Panc1 (cell line): ENCODE measurements around the gene TBXT.

ENCODE experiments used
- CTCF ChIP-seq: fragments of 450-650 bp; IDR thresholded peaks from 2 replicates; pipeline ENCODE4 v1.5.1; 2017; ENCODE audit warnings: mild to moderate bottlenecking
- POLR2AphosphoS5 ChIP-seq: IDR thresholded peaks from 2 replicates; pipeline ENCODE4 v1.6.1; 2012; ENCODE audit warnings: mild to moderate bottlenecking, low read depth, low read length, moderate library complexity
- SIN3A ChIP-seq: IDR thresholded peaks from 2 replicates; pipeline ENCODE4 v1.6.1; 2012; ENCODE audit warnings: low read depth, mild to moderate bottlenecking, low read length, moderate library complexity, borderline replicate concordance; ENCODE audit not compliant: insufficient read depth
- TCF7L2 ChIP-seq: IDR thresholded peaks from 2 replicates; pipeline ENCODE4 v1.6.1; 2011; ENCODE audit warnings: mild to moderate bottlenecking, low read depth, low read length, inconsistent platforms
- TF ChIP-seq, protein P1 (sequence below), 2 experiments: IDR thresholded peaks; 2 replicates each; pipeline ENCODE4 v1.6.1; 2011 to 2012; ENCODE audit warnings: low read depth in 2 of 2, control low read depth in 1 of 2, low read length in 1 of 2, mild to moderate bottlenecking in 1 of 2, moderate library complexity in 1 of 2; ENCODE audit not compliant: insufficient read depth in 1 of 2

DNA sequence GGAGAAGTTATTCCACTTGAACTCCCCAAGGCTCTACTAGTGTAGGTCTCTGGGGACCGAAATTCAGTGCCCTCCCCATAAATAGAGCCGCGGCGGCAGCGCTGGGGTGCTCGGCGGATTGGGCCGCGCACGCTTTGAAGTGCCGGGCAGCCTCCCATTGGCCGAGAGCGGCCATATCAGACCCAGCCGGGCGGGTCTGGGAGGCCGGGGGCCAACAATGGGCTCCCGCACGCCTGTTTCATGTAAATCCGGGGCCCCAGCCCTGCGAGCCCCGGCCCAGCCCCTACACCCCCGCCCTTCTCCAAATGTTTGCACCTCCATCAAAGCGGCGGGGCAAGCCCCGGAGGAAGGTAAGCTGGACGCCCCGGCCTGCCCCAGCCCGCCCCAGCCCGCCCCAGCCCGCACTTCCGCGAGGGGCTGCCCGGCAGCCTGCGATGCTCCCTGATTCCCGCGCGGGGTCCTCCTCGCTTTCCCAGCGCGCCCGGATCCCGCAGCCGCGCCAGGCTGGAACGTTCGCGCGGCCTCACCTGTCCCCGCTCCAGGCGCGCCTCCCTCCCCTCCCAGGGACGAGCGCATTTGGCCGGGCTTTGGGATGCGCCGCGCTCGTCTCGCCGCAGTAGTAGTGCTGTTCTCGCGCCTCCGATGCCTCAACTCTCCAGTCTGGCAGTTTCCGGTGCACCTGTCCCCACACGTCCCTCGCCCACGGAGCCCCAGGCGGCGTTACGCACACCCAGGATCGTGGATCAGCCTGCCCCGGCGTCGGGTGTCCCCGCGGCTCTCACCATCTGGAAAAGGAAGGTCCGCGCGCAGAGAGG is at the start of gene TBXT:
- no peak for TF ChIP-seq CTCF
- TF ChIP-seq, protein P1, sequence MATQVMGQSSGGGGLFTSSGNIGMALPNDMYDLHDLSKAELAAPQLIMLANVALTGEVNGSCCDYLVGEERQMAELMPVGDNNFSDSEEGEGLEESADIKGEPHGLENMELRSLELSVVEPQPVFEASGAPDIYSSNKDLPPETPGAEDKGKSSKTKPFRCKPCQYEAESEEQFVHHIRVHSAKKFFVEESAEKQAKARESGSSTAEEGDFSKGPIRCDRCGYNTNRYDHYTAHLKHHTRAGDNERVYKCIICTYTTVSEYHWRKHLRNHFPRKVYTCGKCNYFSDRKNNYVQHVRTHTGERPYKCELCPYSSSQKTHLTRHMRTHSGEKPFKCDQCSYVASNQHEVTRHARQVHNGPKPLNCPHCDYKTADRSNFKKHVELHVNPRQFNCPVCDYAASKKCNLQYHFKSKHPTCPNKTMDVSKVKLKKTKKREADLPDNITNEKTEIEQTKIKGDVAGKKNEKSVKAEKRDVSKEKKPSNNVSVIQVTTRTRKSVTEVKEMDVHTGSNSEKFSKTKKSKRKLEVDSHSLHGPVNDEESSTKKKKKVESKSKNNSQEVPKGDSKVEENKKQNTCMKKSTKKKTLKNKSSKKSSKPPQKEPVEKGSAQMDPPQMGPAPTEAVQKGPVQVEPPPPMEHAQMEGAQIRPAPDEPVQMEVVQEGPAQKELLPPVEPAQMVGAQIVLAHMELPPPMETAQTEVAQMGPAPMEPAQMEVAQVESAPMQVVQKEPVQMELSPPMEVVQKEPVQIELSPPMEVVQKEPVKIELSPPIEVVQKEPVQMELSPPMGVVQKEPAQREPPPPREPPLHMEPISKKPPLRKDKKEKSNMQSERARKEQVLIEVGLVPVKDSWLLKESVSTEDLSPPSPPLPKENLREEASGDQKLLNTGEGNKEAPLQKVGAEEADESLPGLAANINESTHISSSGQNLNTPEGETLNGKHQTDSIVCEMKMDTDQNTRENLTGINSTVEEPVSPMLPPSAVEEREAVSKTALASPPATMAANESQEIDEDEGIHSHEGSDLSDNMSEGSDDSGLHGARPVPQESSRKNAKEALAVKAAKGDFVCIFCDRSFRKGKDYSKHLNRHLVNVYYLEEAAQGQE (IDR thresholded peaks at IDR 0.05; ENCODE audit: insufficient read depth in 1 of 2, low read depth in 2 of 2, low read length in 1 of 2) = no peak
- no peak for TF ChIP-seq POLR2AphosphoS5
- no peak for TF ChIP-seq TCF7L2
- no peak for TF ChIP-seq SIN3A
